Loucy (cell line): ENCODE measurements around the gene VWA8.

Source experiments
- H2AFZ ChIP-seq: fragments of 200-600 bp; sonication (generic); 2 replicates; pipeline ENCODE4 v1.6.0; 2016; ENCODE audit warnings: antibody characterized with exemption, mild to moderate bottlenecking, low read length, moderate library complexity
- H3F3A ChIP-seq: fragments of 200-600 bp; 2 replicates; pipeline ENCODE4 v1.6.0; 2016; ENCODE audit warnings: antibody characterized with exemption, low read depth, mild to moderate bottlenecking
- H3K27me3 ChIP-seq: fragments of 200-600 bp; sonication (generic); 2 replicates; pipeline ENCODE4 v1.6.1; 2014; ENCODE audit warnings: low read length, mild to moderate bottlenecking; ENCODE audit not compliant: insufficient read depth, poor library complexity, severe bottlenecking
- H3K36me3 ChIP-seq: fragments of 200-600 bp; sonication (generic); 2 replicates; pipeline ENCODE4 v1.6.1; 2016; ENCODE audit warnings: low read length; ENCODE audit not compliant: insufficient read depth
- H3K4me1 ChIP-seq: fragments of 200-600 bp; sonication (generic); 2 replicates; pipeline ENCODE4 v1.5.1; 2014; ENCODE audit warnings: low read length, mild to moderate bottlenecking; ENCODE audit not compliant: insufficient read depth, poor library complexity, severe bottlenecking
- H3K4me2 ChIP-seq: fragments of 200-600 bp; sonication (generic); 2 replicates; pipeline ENCODE4 v1.6.0; 2014; ENCODE audit warnings: antibody characterized with exemption, low read length, low read depth, mild to moderate bottlenecking; ENCODE audit not compliant: poor library complexity, severe bottlenecking
- H3K4me3 ChIP-seq: fragments of 200-600 bp; sonication (generic); 2 replicates; pipeline ENCODE4 v1.5.1; 2014; ENCODE audit warnings: low read length, mild to moderate bottlenecking, mixed read lengths; ENCODE audit not compliant: poor library complexity, severe bottlenecking
- H3K79me2 ChIP-seq: fragments of 200-600 bp; sonication (generic); 2 replicates; pipeline ENCODE4 v1.6.1; 2014; ENCODE audit warnings: low read length; ENCODE audit not compliant: insufficient read depth
- H3K9ac ChIP-seq: fragments of 200-600 bp; sonication (generic); 2 replicates; pipeline ENCODE4 v1.6.0; 2014; ENCODE audit warnings: mild to moderate bottlenecking, low read depth, low read length, moderate library complexity; ENCODE audit not compliant: poor library complexity, severe bottlenecking
- H3K9me2 ChIP-seq: fragments of 200-600 bp; sonication (generic); replicated peaks from 2 replicates; pipeline ENCODE4 v1.6.1; 2016; ENCODE audit warnings: low read depth, low read length, mixed read lengths
- H3K9me3 ChIP-seq: fragments of 200-600 bp; sonication (generic); 2 replicates; pipeline ENCODE4 v1.6.1; 2014; ENCODE audit warnings: mild to moderate bottlenecking, antibody characterized with exemption, low read length, low read depth; ENCODE audit not compliant: insufficient read depth
- H4K20me1 ChIP-seq: fragments of 200-600 bp; sonication (generic); 2 replicates; pipeline ENCODE4 v1.6.0; 2014; ENCODE audit warnings: antibody characterized with exemption, low read length, mild to moderate bottlenecking; ENCODE audit not compliant: insufficient read depth, poor library complexity, severe bottlenecking
- CTCF ChIP-seq: fragments of 200-600 bp; sonication (generic); conservative IDR thresholded peaks from 2 replicates; pipeline ENCODE4 v1.5.1; 2014; ENCODE audit warnings: mild to moderate bottlenecking, antibody characterized with exemption, low read length
- EZH2phosphoT487 ChIP-seq: fragments of 200-600 bp; IDR thresholded peaks from 2 replicates; pipeline ENCODE4 v1.6.1; 2018; ENCODE audit warnings: antibody characterized with exemption, mild to moderate bottlenecking, moderate library complexity, borderline replicate concordance

The VWA8 gene

GRCh38 chr13:41802043-41802683, 158.7 kb downstream of the VWA8 start:
- Histone ChIP-seq H4K20me1 (no peaks in the 10 kb centered on the region), H3F3A (no peaks in the 10 kb centered on the region), H3K4me3 (no peak overlapping the region), H3K4me1 (no peaks in the 10 kb centered on the region), H3K27me3 (no peaks in the 10 kb centered on the region), H3K9me3 (peaks cover 9% of the 10 kb centered on the region; the same call in 1 of the 2 replicates), H2AFZ (no peak overlapping the region), H3K79me2 (no peaks in the 10 kb centered on the region), H3K9ac (no peak overlapping the region), H3K4me2 (no peak overlapping the region), H3K36me3 (peaks cover 26% of the 10 kb centered on the region), H3K9me2 (no peaks in the 10 kb centered on the region)
- TF ChIP-seq EZH2phosphoT487 (no peak), CTCF (no peak)

GRCh38 chr13:41791056-41791455, 169.9 kb downstream of the VWA8 start:
- Histone ChIP-seq H3K4me1 (peaks cover 14% of the 10 kb centered on the region), H2AFZ (no peak overlapping the region), H3F3A (no peaks in the 10 kb centered on the region), H3K27me3 (no peaks in the 10 kb centered on the region), H3K79me2 (no peaks in the 10 kb centered on the region), H3K9ac (no peak overlapping the region), H3K9me2 (no peaks in the 10 kb centered on the region), H3K4me3 (no peak overlapping the region), H3K36me3 (no peaks in the 10 kb centered on the region; the same call in 1 of the 2 replicates), H3K4me2 (no peak overlapping the region), H4K20me1 (no peaks in the 10 kb centered on the region), H3K9me3 (no peaks in the 10 kb centered on the region)
- TF ChIP-seq EZH2phosphoT487 (no peak), CTCF (no peak)

GRCh38 chr13:41788552-41788951, 172.4 kb downstream of the VWA8 start:
- H3K9ac ChIP-seq, result no peak overlapping the region
- no peaks in the 10 kb centered on the region for H3K79me2 ChIP-seq
- peaks cover 14% of the 10 kb centered on the region for H3K4me1 ChIP-seq
- no peak overlapping the region for H3K4me3 ChIP-seq
- H3K9me2 ChIP-seq, result no peaks in the 10 kb centered on the region
- no peaks in the 10 kb centered on the region for H4K20me1 ChIP-seq
- no peaks in the 10 kb centered on the region; the same call in 1 of the 2 replicates for H3K36me3 ChIP-seq
- no peaks in the 10 kb centered on the region for H3F3A ChIP-seq
- H2AFZ ChIP-seq, result no peak overlapping the region
- H3K9me3 ChIP-seq, result no peaks in the 10 kb centered on the region
- peak overlapping the region; percentile 1 for H3K4me2 ChIP-seq
- H3K27me3 ChIP-seq, result no peaks in the 10 kb centered on the region
- TF ChIP-seq EZH2phosphoT487 (no peak), CTCF (no peak)
